ENCODE results near the gene KCTD17. TPM values are rescaled to one million over a fixed set of nuclear protein-coding genes. Genes with fewer than 3 reads are reported as not detected.
A peak's percentile ranks its signal among the peaks of the same experiment; 100 is the strongest.

The KCTD17 gene
- total and polyA plus RNA-seq, 2 of the 13 experiments (the other 11 are each of a cell fraction or from before 2014, with no cell fraction given) = 5.3 to 11.7 TPM

GRCh38 chr22:37043828-37044538 lies 7.6 kb upstream of the KCTD17 start (continued):
- TF ChIP-seq RAD21 (CRISPR knock-in tag; IDR thresholded peaks at IDR 0.05) = peak; percentile 93
- TF ChIP-seq ZNF562 (CRISPR knock-in tag; IDR thresholded peaks at IDR 0.05; ENCODE audit: borderline replicate concordance) = no peak
- TF ChIP-seq AKNA (CRISPR knock-in tag; IDR thresholded peaks at IDR 0.05; ENCODE audit: borderline replicate concordance) = no peak
- 0 out of 2 replicates have a peak, but pooled peaks have one; percentile 22 for TF ChIP-seq ZSCAN5A (CRISPR knock-in tag; IDR thresholded peaks at IDR 0.05; ENCODE audit: borderline replicate concordance)
- no peak for TF ChIP-seq DDIT3 (CRISPR knock-in tag; IDR thresholded peaks at IDR 0.05)
- TF ChIP-seq ZFP36 (IDR thresholded peaks at IDR 0.05; ENCODE audit: borderline replicate concordance, low read depth, low read length, partially characterized antibody) = no peak
- TF ChIP-seq HOXD1 (CRISPR knock-in tag; IDR thresholded peaks at IDR 0.05) = peak; percentile 41; the same call in 1 of the 2 replicates
- no peak for TF ChIP-seq PCBP1 (IDR thresholded peaks at IDR 0.05; ENCODE audit: borderline replicate concordance, low read depth, low read length)
- TF ChIP-seq ZNF18 (CRISPR knock-in tag; IDR thresholded peaks at IDR 0.05; ENCODE audit: insufficient replicate concordance) = no peak
- TF ChIP-seq MTF2 (CRISPR knock-in tag; IDR thresholded peaks at IDR 0.05; ENCODE audit: borderline replicate concordance) = no peak
- TF ChIP-seq GPBP1L1 (CRISPR knock-in tag; IDR thresholded peaks at IDR 0.05) = no peak
- no peak for TF ChIP-seq ISX (CRISPR knock-in tag; conservative IDR thresholded peaks at IDR 0.05)
- TF ChIP-seq KLF6 (CRISPR knock-in tag; IDR thresholded peaks at IDR 0.05) = peak; percentile 25; the same call in 1 of the 2 replicates
- no peak for TF ChIP-seq ZSCAN29 (CRISPR knock-in tag; conservative IDR thresholded peaks at IDR 0.05)
- peak; percentile 39; the same call in 1 of the 2 replicates for TF ChIP-seq ERF (CRISPR knock-in tag; IDR thresholded peaks at IDR 0.05)
- TF ChIP-seq TERF1 (CRISPR knock-in tag; IDR thresholded peaks at IDR 0.05) = no peak
- TF ChIP-seq GABPB1 (CRISPR knock-in tag; IDR thresholded peaks at IDR 0.05) = peak; percentile 65
- TF ChIP-seq ZNF432 (CRISPR knock-in tag; IDR thresholded peaks at IDR 0.05; ENCODE audit: borderline replicate concordance) = no peak
